ENCODE data around the gene FAM241A. TPM values are rescaled to one million over a fixed set of nuclear protein-coding genes. Genes with fewer than 3 reads are reported as not detected.
A peak's percentile ranks its signal among the peaks of the same experiment; 100 is the strongest.

FAM241A gene
- total RNA-seq, 2 donors from 2014 or later, result 3.2 to 7.5 TPM

DNA sequence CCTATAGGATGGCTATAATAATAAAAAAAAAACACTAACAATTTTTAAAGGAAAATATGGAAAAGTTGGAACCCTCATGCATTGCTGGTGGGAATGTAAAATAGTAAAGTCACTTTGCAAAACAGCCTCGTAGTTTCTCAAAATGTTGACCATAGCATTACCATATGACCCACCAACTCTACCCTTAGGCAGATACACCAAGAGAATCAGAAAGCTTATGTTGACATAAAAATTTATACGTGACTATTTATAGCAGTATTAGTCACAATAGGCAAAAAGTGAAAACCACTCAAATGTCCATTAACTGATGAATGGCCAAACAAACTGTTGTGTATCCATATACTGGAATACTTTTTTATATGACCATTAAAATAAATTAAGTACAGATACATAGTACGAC is 19.8 kb upstream of the FAM241A start:
- ATAC-seq (ENCODE audit: insufficient number of reproducible peaks, low FRiP score, low read depth) (no peak), DNase-seq (ENCODE audit: low spot score) (no peak)

DNA sequence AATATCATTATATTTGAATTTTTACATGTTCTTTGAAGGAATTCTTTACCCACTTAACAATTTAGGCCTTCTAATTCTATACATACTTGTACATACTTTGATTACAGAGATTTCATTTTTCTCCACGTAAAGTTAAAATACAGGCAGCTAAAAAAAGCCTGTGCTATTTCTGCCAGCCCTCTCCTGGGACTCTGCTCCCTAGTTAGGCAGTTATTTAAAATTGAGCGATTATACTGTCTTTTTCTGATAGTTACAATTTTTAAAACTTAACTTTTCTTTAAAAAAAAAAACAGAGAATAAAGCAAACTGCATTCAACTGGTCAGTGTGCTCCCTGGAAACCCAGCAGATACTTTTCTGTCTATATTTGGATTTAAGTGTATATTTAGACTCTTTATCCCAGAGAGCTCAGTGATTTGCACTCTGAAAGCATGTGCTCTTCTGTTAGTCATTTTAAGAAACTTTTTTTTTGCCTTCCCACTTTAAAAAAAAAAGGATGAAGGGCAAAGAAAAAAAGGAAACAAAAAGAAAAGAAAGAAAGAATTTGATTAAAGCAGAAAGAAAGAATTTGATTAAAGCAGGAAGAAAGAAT is 18.1 kb upstream of the FAM241A start:
- ATAC-seq (ENCODE audit: insufficient number of reproducible peaks, low FRiP score, low read depth), result peak; percentile 79
- no peaks in the 10 kb centered on the region for H3K27me3 ChIP-seq (replicated peaks; ENCODE audit: insufficient read depth)
- no peak for TF ChIP-seq CTCF (IDR thresholded peaks at IDR 0.05)

More for the DNA sequence above, 19.8 kb upstream of the FAM241A start:
- H3K4me3 ChIP-seq, result no peak overlapping the region
- H3K9me3 ChIP-seq, result no peaks in the 10 kb centered on the region
- H3K4me1 ChIP-seq (ENCODE audit: control insufficient read depth in 1 of 2, low read depth in 2 of 2), result peaks cover 4 to 5% of the 10 kb centered on the region in 2 donors
- no peaks in the 10 kb centered on the region for H3K36me3 ChIP-seq
- H3K27me3 ChIP-seq (replicated peaks; ENCODE audit: insufficient read depth), result no peaks in the 10 kb centered on the region
- H3K27ac ChIP-seq, result no peak overlapping the region
- no peak for TF ChIP-seq CTCF (IDR thresholded peaks at IDR 0.05)

GRCh38 chr4:112127803-112128202 is 17.5 kb upstream of the FAM241A start:
- H3K4me3 ChIP-seq, result peak overlapping the region; percentile 56

More for the DNA sequence above, 18.1 kb upstream of the FAM241A start:
- Histone ChIP-seq H3K4me3 (peak overlapping the region; percentile 56), H3K4me1 (ENCODE audit: control insufficient read depth in 1 of 2, low read depth in 2 of 2) (peaks cover 4 to 5% of the 10 kb centered on the region in 2 donors), H3K9me3 (no peaks in the 10 kb centered on the region), H3K36me3 (no peaks in the 10 kb centered on the region), H3K27ac (peak overlapping the region in 1 of 2 donors; percentile 14)
- no peak for DNase-seq (ENCODE audit: low spot score)

GRCh38 chr4:112128452-112128851 is 16.8 kb upstream of the FAM241A start:
- no peak overlapping the region for H3K4me3 ChIP-seq
- no peak overlapping the region for H3K27ac ChIP-seq
- peaks cover 4 to 5% of the 10 kb centered on the region in 2 donors for H3K4me1 ChIP-seq (ENCODE audit: control insufficient read depth in 1 of 2, low read depth in 2 of 2)
- ATAC-seq (ENCODE audit: insufficient number of reproducible peaks, low FRiP score, low read depth) (no peak), DNase-seq (ENCODE audit: low spot score) (no peak)
- H3K36me3 ChIP-seq, result no peaks in the 10 kb centered on the region
- no peaks in the 10 kb centered on the region for H3K9me3 ChIP-seq
- H3K27me3 ChIP-seq (replicated peaks; ENCODE audit: insufficient read depth), result no peaks in the 10 kb centered on the region
- TF ChIP-seq CTCF (IDR thresholded peaks at IDR 0.05), result no peak

More at GRCh38 chr4:112127803-112128202, 17.5 kb upstream of the FAM241A start:
- DNase-seq (ENCODE audit: low spot score) (no peak), ATAC-seq (ENCODE audit: insufficient number of reproducible peaks, low FRiP score, low read depth) (no peak)
- Histone ChIP-seq H3K27ac (peak overlapping the region in 1 of 2 donors; percentile 14), H3K9me3 (no peaks in the 10 kb centered on the region), H3K4me1 (ENCODE audit: control insufficient read depth in 1 of 2, low read depth in 2 of 2) (peaks cover 4 to 5% of the 10 kb centered on the region in 2 donors), H3K36me3 (no peaks in the 10 kb centered on the region), H3K27me3 (replicated peaks; ENCODE audit: insufficient read depth) (no peaks in the 10 kb centered on the region)
- TF ChIP-seq CTCF (IDR thresholded peaks at IDR 0.05), result no peak

DNA sequence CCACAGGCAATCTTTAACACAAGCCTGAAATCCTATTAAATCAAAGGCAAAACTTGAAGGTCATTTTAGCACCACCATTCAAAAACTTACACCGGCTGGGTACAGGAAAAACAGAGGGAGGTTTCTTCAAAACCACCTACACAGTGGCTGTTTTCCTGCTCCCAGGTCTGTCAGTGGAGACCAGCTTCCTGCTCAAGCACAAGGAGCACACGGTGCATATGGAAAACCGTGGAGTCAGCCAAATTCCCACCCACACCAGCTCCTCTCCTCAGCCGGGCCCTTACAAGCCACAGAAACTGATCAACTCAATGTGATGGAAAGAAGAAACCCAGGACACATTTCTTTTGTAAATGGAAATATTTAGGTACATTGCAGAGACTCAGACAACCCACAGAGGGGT is 14.3 kb upstream of the FAM241A start:
- no peaks in the 10 kb centered on the region for H3K9me3 ChIP-seq
- no peak overlapping the region for H3K4me3 ChIP-seq
- no peak for TF ChIP-seq CTCF (IDR thresholded peaks at IDR 0.05)
- H3K27me3 ChIP-seq (replicated peaks; ENCODE audit: insufficient read depth), result no peaks in the 10 kb centered on the region
- DNase-seq (ENCODE audit: low spot score) (no peak), ATAC-seq (ENCODE audit: insufficient number of reproducible peaks, low FRiP score, low read depth) (no peak)
- peaks cover 4 to 5% of the 10 kb centered on the region in 2 donors for H3K4me1 ChIP-seq (ENCODE audit: control insufficient read depth in 1 of 2, low read depth in 2 of 2)
- H3K36me3 ChIP-seq, result no peaks in the 10 kb centered on the region
- no peak overlapping the region for H3K27ac ChIP-seq

Measured in thoracic aorta (tissue), 2 donors.